ENCODE results near the gene PRR36.

Gene PRR36

GRCh38 chr19:7830823-7831222, 43.4 kb downstream of the PRR36 start:
- TF ChIP-seq POLR2AphosphoS5 (IDR thresholded peaks at IDR 0.05; ENCODE audit: low read depth), result no peak
- TF ChIP-seq SPI1 (IDR thresholded peaks at IDR 0.05; ENCODE audit: borderline replicate concordance, low read depth), result no peak
- TF ChIP-seq GABPA (IDR thresholded peaks at IDR 0.05; ENCODE audit: low read depth), result no peak
- no peak for TF ChIP-seq CTCF (IDR thresholded peaks at IDR 0.05; ENCODE audit: insufficient read depth, low read length)
- TF ChIP-seq, protein P1, sequence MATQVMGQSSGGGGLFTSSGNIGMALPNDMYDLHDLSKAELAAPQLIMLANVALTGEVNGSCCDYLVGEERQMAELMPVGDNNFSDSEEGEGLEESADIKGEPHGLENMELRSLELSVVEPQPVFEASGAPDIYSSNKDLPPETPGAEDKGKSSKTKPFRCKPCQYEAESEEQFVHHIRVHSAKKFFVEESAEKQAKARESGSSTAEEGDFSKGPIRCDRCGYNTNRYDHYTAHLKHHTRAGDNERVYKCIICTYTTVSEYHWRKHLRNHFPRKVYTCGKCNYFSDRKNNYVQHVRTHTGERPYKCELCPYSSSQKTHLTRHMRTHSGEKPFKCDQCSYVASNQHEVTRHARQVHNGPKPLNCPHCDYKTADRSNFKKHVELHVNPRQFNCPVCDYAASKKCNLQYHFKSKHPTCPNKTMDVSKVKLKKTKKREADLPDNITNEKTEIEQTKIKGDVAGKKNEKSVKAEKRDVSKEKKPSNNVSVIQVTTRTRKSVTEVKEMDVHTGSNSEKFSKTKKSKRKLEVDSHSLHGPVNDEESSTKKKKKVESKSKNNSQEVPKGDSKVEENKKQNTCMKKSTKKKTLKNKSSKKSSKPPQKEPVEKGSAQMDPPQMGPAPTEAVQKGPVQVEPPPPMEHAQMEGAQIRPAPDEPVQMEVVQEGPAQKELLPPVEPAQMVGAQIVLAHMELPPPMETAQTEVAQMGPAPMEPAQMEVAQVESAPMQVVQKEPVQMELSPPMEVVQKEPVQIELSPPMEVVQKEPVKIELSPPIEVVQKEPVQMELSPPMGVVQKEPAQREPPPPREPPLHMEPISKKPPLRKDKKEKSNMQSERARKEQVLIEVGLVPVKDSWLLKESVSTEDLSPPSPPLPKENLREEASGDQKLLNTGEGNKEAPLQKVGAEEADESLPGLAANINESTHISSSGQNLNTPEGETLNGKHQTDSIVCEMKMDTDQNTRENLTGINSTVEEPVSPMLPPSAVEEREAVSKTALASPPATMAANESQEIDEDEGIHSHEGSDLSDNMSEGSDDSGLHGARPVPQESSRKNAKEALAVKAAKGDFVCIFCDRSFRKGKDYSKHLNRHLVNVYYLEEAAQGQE (IDR thresholded peaks at IDR 0.05; ENCODE audit: insufficient replicate concordance, low read depth), result no peak
- Histone ChIP-seq H3K4me3 (replicated peaks; ENCODE audit: insufficient read depth, low read length) (peak overlapping the region; percentile 59), H3K27ac (replicated peaks) (no peak overlapping the region), H3K27me3 (ENCODE audit: insufficient read depth, poor library complexity, severe bottlenecking) (no peaks in the 10 kb centered on the region)
- no peak for DNase-seq (ENCODE audit: low read depth in 1 of 2, low spot score in 1 of 2)

- H3K27me3 ChIP-seq (ENCODE audit: insufficient read depth, poor library complexity, severe bottlenecking), result no peaks in the 10 kb centered on the region
- H3K4me3 ChIP-seq (replicated peaks; ENCODE audit: insufficient read depth, low read length), result peak overlapping the region; percentile 59
- no peak for DNase-seq (ENCODE audit: low read depth in 1 of 2, low spot score in 1 of 2)
- no peak overlapping the region for H3K27ac ChIP-seq (replicated peaks)
- TF ChIP-seq CTCF (IDR thresholded peaks at IDR 0.05; ENCODE audit: insufficient read depth, low read length) (no peak), SPI1 (IDR thresholded peaks at IDR 0.05; ENCODE audit: borderline replicate concordance, low read depth) (no peak)
Observed at GRCh38 chr19:7830272-7830771, 43.9 kb downstream of the PRR36 start.

DNA sequence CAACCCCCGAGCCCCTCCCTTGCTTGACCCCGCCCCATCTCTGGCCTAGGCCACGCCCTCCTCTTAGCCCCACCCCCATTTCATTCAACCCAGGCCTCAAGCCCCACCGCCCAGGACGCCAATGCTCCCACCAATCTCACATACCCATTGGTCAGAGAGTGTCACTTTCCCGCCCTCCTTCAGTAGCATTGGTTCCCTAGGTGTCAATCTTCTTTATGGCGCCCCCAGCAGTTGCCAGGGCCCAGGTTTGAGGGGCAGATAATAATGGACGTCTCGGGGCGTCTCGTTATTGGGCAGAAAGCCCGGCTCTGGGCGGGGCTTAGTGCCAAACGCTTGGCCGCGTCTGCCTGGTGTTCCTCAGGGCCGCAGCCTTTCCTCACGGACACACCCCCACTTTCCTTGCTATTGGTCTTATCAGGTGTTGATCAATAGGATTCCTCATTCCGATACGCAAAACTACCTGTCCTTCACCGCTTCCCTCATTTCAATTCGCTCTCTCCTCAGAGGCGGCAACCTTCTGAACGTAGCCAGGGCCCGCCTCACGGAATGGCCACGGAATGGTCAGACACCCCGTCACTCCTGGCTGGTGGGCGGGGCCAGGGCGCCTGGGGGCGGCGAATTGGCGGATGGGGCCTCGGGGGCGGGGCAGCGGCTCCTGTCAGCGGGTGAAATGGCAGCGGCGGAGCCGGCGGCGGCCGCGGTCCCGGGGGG, 44.5 kb downstream of the PRR36 start, which contains the start of gene EVI5L:
EVI5L (plus strand) TSS at position 658 of the 711 bp plus-strand sequence. CDS start 16,325 bp downstream, outside the sequence.
- Histone ChIP-seq H3K4me3 (replicated peaks; ENCODE audit: insufficient read depth, low read length) (peak within 1 kb of the TSS; percentile 59), H3K27me3 (ENCODE audit: insufficient read depth, poor library complexity, severe bottlenecking) (no peaks in the 10 kb centered on the region), H3K27ac (replicated peaks) (peak within 1 kb of the TSS; percentile 53)
- TF ChIP-seq, protein P1 (IDR thresholded peaks at IDR 0.05; ENCODE audit: insufficient replicate concordance, low read depth), result no peak
- TF ChIP-seq POLR2AphosphoS5 (IDR thresholded peaks at IDR 0.05; ENCODE audit: low read depth), result no peak
- TF ChIP-seq GABPA (IDR thresholded peaks at IDR 0.05; ENCODE audit: low read depth), result peak; percentile 36; the same call in 1 of the 2 replicates
- no peak for TF ChIP-seq CTCF (IDR thresholded peaks at IDR 0.05; ENCODE audit: insufficient read depth, low read length)
- peak; percentile 99 to 100 for DNase-seq (ENCODE audit: low read depth in 1 of 2, low spot score in 1 of 2)
